Measurements from ENCODE around the gene C12orf56.
A peak's percentile ranks its signal among the peaks of the same experiment; 100 is the strongest.
"Not testable (repeated sequence)": the region's sequence is repeated elsewhere in the genome, so short reads cannot be mapped to it uniquely, and the experiment has no call there.

C12orf56 gene

DNA sequence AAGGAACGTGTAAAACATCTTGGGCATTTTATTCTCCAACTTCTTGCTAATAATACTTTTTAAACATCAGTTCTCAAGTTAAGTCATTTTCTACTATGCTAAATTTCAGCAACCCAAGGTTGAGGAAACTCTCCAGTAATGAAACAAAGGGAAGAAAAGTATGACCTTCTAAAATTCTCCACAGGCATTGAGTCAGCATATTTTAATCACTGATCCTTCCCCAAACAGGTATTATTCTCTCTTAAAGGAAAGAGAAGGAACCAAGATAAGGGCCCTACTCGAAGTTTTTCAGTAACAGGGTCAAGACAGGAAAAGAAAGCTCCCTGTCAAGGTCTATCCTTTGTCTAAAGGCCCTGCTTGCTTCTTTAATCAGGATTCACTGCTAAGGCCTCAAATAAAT, 171.4 kb downstream of the C12orf56 start:
- Mint-ChIP-seq H3K4me3 (peak overlapping the region; percentile 38), H3K36me3 (ENCODE audit: low read depth) (peaks cover 2% of the 10 kb centered on the region), H3K9me3 (no peaks in the 10 kb centered on the region), H3K27ac (peak overlapping the region; percentile 10), H3K4me1 (ENCODE audit: low read depth) (peaks cover 33% of the 10 kb centered on the region), H3K27me3 (ENCODE audit: low read depth) (no peaks in the 10 kb centered on the region)

DNA sequence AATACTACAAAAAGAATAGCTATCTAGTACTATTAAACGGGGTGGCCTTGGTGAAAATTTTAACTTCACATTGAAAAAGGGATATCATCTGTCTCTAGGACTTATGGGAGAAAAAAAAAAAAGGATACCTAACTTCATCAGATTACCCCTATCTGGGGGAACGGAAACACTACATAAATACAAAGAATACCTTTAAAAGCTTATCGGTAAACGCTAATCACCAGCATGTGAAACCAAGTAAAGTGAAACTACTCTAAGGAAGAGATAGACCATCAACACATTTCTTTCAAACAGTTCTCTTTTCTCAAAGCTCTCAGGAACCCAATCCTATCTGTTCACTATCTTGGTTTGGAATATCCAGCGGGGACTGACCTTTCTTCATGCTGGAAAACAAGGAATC, 172.0 kb downstream of the C12orf56 start:
- no peaks in the 10 kb centered on the region for H3K9me3 Mint-ChIP-seq
- no peaks in the 10 kb centered on the region for H3K27me3 Mint-ChIP-seq (ENCODE audit: low read depth)
- peak overlapping the region; percentile 66 for H3K4me3 Mint-ChIP-seq
- peaks cover 33% of the 10 kb centered on the region for H3K4me1 Mint-ChIP-seq (ENCODE audit: low read depth)
- H3K27ac Mint-ChIP-seq: peak overlapping the region; percentile 59
- H3K36me3 Mint-ChIP-seq (ENCODE audit: low read depth): peaks cover 4% of the 10 kb centered on the region

DNA sequence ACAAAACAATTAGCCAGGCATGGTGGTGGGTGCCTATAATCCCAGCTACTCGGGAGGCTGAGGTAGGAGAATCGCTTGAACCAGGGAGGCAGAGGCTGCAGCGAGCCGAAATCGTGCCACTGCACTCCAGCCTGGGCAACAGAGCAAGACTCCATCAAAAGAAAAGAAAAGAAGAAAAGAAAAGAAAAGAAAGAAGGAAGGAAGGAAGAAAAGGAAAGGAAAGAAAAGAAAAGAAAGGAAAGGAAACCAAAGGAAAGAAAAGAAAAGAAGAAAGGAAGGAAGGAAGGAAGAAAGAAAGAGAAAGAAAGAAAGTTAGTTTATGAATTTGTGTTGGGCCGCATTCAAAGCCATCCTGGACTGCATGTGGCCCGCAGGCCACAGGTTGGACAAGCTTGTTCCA, 172.9 kb downstream of the C12orf56 start:
- H3K36me3 Mint-ChIP-seq (ENCODE audit: low read depth); H3K27ac Mint-ChIP-seq; H3K9me3 Mint-ChIP-seq; H3K4me3 Mint-ChIP-seq; H3K27me3 Mint-ChIP-seq (ENCODE audit: low read depth): not testable (repeated sequence)
- peaks cover 29% of the 10 kb centered on the region for H3K4me1 Mint-ChIP-seq (ENCODE audit: low read depth)

DNA sequence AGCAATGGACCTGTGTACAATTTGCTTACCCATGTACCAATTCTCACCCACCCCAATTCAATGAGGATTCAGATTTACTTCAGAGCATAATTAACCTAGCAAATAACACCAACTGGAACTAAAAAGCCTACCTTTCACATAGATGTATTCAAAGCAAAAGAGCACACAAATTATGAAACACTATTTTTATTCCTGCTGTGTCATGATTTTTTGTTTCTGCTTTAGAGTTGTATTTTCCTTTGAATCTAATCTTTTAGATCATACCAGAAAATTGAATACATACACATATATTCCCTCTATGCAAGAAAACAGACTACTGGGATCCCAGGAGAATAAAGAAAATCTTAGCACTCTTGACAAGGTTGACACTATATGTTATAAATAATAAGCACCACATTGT, 174.3 kb downstream of the C12orf56 start:
- no peaks in the 10 kb centered on the region for H3K9me3 Mint-ChIP-seq
- peaks cover 21% of the 10 kb centered on the region for H3K4me1 Mint-ChIP-seq (ENCODE audit: low read depth)
- no peak overlapping the region for H3K27ac Mint-ChIP-seq
- H3K36me3 Mint-ChIP-seq (ENCODE audit: low read depth): peaks cover 11% of the 10 kb centered on the region
- H3K4me3 Mint-ChIP-seq: no peak overlapping the region
- no peaks in the 10 kb centered on the region for H3K27me3 Mint-ChIP-seq (ENCODE audit: low read depth)
